HEK293T (cell line): ENCODE measurements around the gene HOXD10.

ENCODE experiments used
- FOXA1 ChIP-seq: fragments of 450-650 bp; IDR thresholded peaks from 2 replicates; pipeline ENCODE4 v1.6.1; 2016; ENCODE audit warnings: mild to moderate bottlenecking
- FOXM1 ChIP-seq: fragments of 450-650 bp; IDR thresholded peaks from 2 replicates; pipeline ENCODE4 v1.6.1; 2017; ENCODE audit warnings: mild to moderate bottlenecking, borderline replicate concordance

DNA sequence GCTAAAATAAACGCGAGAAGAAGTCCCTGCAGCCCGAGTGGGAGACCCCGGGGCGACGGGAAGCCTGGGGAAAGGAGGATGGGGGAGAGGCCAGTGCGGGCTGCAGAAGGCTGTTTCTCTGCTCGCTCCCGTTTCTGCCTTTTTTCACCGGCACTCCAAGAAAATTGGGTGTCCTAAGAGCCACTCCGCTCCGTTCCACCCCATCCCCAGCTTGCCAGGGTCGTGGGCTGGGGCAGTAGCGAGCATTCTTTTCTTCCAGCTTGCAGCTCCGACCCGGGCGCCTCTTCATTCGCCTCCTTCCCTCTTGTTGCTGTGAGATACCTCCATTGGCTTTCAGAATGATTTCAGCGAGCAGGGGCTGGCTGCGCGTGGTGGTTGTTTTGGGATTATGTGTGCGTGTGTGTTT lies 41.6 kb downstream of the HOXD10 start:
- TF ChIP-seq FOXM1 (no peak), FOXA1 (no peak)
